OCI-LY3 (cell line): ENCODE data around the gene NOL11.

Experiments used
- EZH2phosphoT487 ChIP-seq: fragments of 200-600 bp; shearing (Covaris generic); IDR thresholded peaks from 2 replicates; pipeline ENCODE4 v1.6.1; 2018; ENCODE audit warnings: antibody characterized with exemption, mixed run types, low read depth
- TF ChIP-seq, protein P1 (sequence below): fragments of 200-600, 300-600 bp; sonication (generic); IDR thresholded peaks from 2 replicates; pipeline ENCODE4 v1.5.1; 2014; ENCODE audit warnings: antibody characterized with exemption, low read length, low read depth

DNA sequence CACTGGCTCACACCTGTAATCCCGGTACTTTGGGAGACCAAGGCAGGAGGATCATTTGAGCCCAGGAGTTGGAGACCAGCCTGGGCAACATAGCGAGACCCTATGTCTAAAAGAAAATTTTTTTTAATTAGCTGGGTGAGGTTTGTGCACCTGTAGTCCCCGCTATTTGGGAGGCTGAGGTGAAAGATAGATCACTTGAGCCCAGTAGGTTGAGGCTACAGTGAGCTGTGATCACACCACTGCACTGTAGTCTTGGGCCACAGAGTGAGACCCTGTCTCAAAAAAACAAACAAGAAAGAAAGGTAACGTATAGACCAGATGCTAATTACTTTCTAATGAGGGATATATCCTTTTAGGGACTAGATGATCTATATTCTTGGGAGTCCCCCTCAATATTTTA is 8.1 kb downstream of the NOL11 start:
- TF ChIP-seq, protein P1, sequence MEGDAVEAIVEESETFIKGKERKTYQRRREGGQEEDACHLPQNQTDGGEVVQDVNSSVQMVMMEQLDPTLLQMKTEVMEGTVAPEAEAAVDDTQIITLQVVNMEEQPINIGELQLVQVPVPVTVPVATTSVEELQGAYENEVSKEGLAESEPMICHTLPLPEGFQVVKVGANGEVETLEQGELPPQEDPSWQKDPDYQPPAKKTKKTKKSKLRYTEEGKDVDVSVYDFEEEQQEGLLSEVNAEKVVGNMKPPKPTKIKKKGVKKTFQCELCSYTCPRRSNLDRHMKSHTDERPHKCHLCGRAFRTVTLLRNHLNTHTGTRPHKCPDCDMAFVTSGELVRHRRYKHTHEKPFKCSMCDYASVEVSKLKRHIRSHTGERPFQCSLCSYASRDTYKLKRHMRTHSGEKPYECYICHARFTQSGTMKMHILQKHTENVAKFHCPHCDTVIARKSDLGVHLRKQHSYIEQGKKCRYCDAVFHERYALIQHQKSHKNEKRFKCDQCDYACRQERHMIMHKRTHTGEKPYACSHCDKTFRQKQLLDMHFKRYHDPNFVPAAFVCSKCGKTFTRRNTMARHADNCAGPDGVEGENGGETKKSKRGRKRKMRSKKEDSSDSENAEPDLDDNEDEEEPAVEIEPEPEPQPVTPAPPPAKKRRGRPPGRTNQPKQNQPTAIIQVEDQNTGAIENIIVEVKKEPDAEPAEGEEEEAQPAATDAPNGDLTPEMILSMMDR: no peak
- no peak for TF ChIP-seq EZH2phosphoT487
